Caco-2 (cell line): ENCODE data around the gene MYT1. TPM values are rescaled to one million over a fixed set of nuclear protein-coding genes. Genes with fewer than 3 reads are reported as not detected.

ENCODE experiments used
- BruUV-seq: library from RNA; stranded (reverse); fragments of 400-500 nt; replicated peaks from 2 replicates; lab custom pipeline; 2021; lab: Mats Ljungman, UMichigan
- CTCF ChIA-PET: fragments of 300-600 bp; sonication (Branson Sonifier 250); formaldehyde crosslinking; loops from one replicate; lab custom pipeline; 2022; ENCODE audit warnings: antibody characterized with exemption; lab: Charles Lee
- POLR2A ChIA-PET: fragments of 300-600 bp; sonication (Branson Sonifier 250); formaldehyde crosslinking; loops from one replicate; lab custom pipeline; 2022; ENCODE audit warnings: antibody characterized with exemption; lab: Charles Lee
- DNase-seq, 2 experiments: peaks; one replicate each; pipeline versions ENCODE4 v3.0.0 to v3.0.0-alpha.2; 2020 to 2022
- H3K27me3 ChIP-seq: replicated peaks from 2 replicates; pipeline ENCODE4 v1.6.0; 2011; ENCODE audit warnings: low read length; ENCODE audit not compliant: control insufficient read depth, insufficient read depth
- H3K36me3 ChIP-seq: 2 replicates; pipeline ENCODE4 v1.5.1; 2011; ENCODE audit warnings: low read length; ENCODE audit not compliant: control insufficient read depth, insufficient read depth
- H3K4me1 ChIP-seq: fragments of 250-450 bp; sonication (Bioruptor Pico); 2 replicates; pipeline ENCODE4 v1.5.1; 2020; ENCODE audit warnings: mild to moderate bottlenecking
- H3K4me3 ChIP-seq: 2 replicates; pipeline ENCODE4 v1.5.1; 2011; ENCODE audit warnings: low read depth, mild to moderate bottlenecking, control low read depth, low read length
- H3K9me3 ChIP-seq: fragments of 250-450 bp; sonication (Bioruptor Pico); 2 replicates; pipeline ENCODE4 v1.5.1; 2020; ENCODE audit warnings: mild to moderate bottlenecking, moderate library complexity
- H3K27ac Mint-ChIP-seq: one replicate; pipeline ENCODE4 v1.8.0; 2022; ENCODE audit warnings: mixed read lengths; ENCODE audit not compliant: unreplicated experiment
- H3K27me3 Mint-ChIP-seq: one replicate; pipeline ENCODE4 v1.8.0; 2022; ENCODE audit warnings: mixed read lengths; ENCODE audit not compliant: insufficient read depth, unreplicated experiment
- H3K36me3 Mint-ChIP-seq: one replicate; pipeline ENCODE4 v1.8.0; 2022; ENCODE audit warnings: mild to moderate bottlenecking, mixed read lengths; ENCODE audit not compliant: insufficient read depth, unreplicated experiment
- H3K4me1 Mint-ChIP-seq: one replicate; pipeline ENCODE4 v1.8.0; 2022; ENCODE audit warnings: low read depth, mixed read lengths; ENCODE audit not compliant: unreplicated experiment
- H3K4me3 Mint-ChIP-seq: one replicate; pipeline ENCODE4 v1.8.0; 2022; ENCODE audit warnings: mild to moderate bottlenecking, moderate library complexity, mixed read lengths; ENCODE audit not compliant: unreplicated experiment
- H3K9me3 Mint-ChIP-seq: one replicate; pipeline ENCODE4 v1.8.0; 2022; ENCODE audit warnings: mixed read lengths; ENCODE audit not compliant: unreplicated experiment
- CTCF ChIP-seq, 2 experiments: fragments of 200-600 bp in 1 of 2; IDR thresholded peaks; 1 replicate in 1 of 2; 2 replicates in 1 of 2; pipeline versions ENCODE4 v1.5.1 to v1.8.0; 2011 to 2022; ENCODE audit warnings: antibody characterized with exemption in 1 of 2, control low read depth in 1 of 2, inconsistent platforms in 1 of 2, low read depth in 1 of 2, low read length in 1 of 2, mild to moderate bottlenecking in 1 of 2, moderate library complexity in 1 of 2; ENCODE audit not compliant: insufficient read depth in 1 of 2, severe bottlenecking in 1 of 2, unreplicated experiment in 1 of 2
- intact Hi-C: fragments of 100-400 bp; cut with micrococcal nuclease; formaldehyde crosslinking; loops from one replicate; pipeline ENCODE4 v1.10.0; 2022; ENCODE audit not compliant: unreplicated experiment
- total RNA-seq: library from RNA; stranded (reverse); gene quantifications from 2 replicates; pipeline ENCODE4 v1.2.3, GENCODE V29; 2022

MYT1 gene
- total RNA-seq, 1 experiment from 2014 or later, result 0.25 TPM

- H3K4me3 Mint-ChIP-seq, result no peak overlapping the region
- no peaks in the 10 kb centered on the region for H3K36me3 Mint-ChIP-seq
- POLR2A ChIA-PET, result no interaction called here
Measured at GRCh38 chr20:64244870-64245603, 80.8 kb downstream of the MYT1 start.

GRCh38 chr20:64245746-64246595 is 81.7 kb downstream of the MYT1 start:
- Mint-ChIP-seq H3K36me3 (no peaks in the 10 kb centered on the region), H3K27me3 (peaks cover 16% of the 10 kb centered on the region), H3K27ac (no peak overlapping the region), H3K4me1 (peaks cover 11% of the 10 kb centered on the region), H3K9me3 (no peaks in the 10 kb centered on the region), H3K4me3 (no peak overlapping the region)
- Histone ChIP-seq H3K4me3 (no peak overlapping the region), H3K4me1 (peaks cover 11% of the 10 kb centered on the region), H3K9me3 (no peaks in the 10 kb centered on the region), H3K36me3 (no peaks in the 10 kb centered on the region), H3K27me3 (no peaks in the 10 kb centered on the region)
- DNase-seq, result peak in 1 of 2 experiments; percentile 25
- ChIA-PET CTCF (no interaction called here), POLR2A (no interaction called here)
- no peak for TF ChIP-seq CTCF (IDR thresholded peaks at IDR 0.05; ENCODE audit: insufficient read depth in 1 of 2, low read depth in 1 of 2, low read length in 1 of 2, severe bottlenecking in 1 of 2, unreplicated experiment in 1 of 2)
- intact Hi-C loops, result no loop called here
- no TSS peak for BruUV-seq

More at GRCh38 chr20:64244870-64245603, 80.8 kb downstream of the MYT1 start:
- H3K27me3 ChIP-seq, result no peaks in the 10 kb centered on the region
- Mint-ChIP-seq H3K27ac (no peak overlapping the region), H3K9me3 (no peaks in the 10 kb centered on the region), H3K4me1 (peaks cover 11% of the 10 kb centered on the region), H3K27me3 (peaks cover 14% of the 10 kb centered on the region)
- intact Hi-C loops, result no loop called here
- H3K4me3 ChIP-seq, result no peak overlapping the region
- no peaks in the 10 kb centered on the region for H3K36me3 ChIP-seq
- BruUV-seq, result no TSS peak
- H3K4me1 ChIP-seq, result peaks cover 11% of the 10 kb centered on the region
- peak in 1 of 2 experiments; percentile 40 for DNase-seq
- CTCF ChIA-PET, result no interaction called here
- TF ChIP-seq CTCF (IDR thresholded peaks at IDR 0.05; ENCODE audit: insufficient read depth in 1 of 2, low read depth in 1 of 2, low read length in 1 of 2, severe bottlenecking in 1 of 2, unreplicated experiment in 1 of 2), result no peak
- no peaks in the 10 kb centered on the region for H3K9me3 ChIP-seq

GRCh38 chr20:64246616-64247306 is 82.5 kb downstream of the MYT1 start:
- H3K27ac Mint-ChIP-seq, result no peak overlapping the region
- H3K27me3 Mint-ChIP-seq, result peaks cover 16% of the 10 kb centered on the region
- H3K9me3 Mint-ChIP-seq, result no peaks in the 10 kb centered on the region
- H3K4me1 Mint-ChIP-seq, result peaks cover 11% of the 10 kb centered on the region
- intact Hi-C loops, result no loop called here
- BruUV-seq, result no TSS peak
- no peaks in the 10 kb centered on the region for H3K36me3 Mint-ChIP-seq
- no peak overlapping the region for H3K4me3 Mint-ChIP-seq
- no peaks in the 10 kb centered on the region for H3K27me3 ChIP-seq
- peak in 1 of 2 experiments; percentile 40 for DNase-seq
- no peak overlapping the region for H3K4me3 ChIP-seq
- CTCF ChIA-PET, result no interaction called here
- H3K36me3 ChIP-seq, result no peaks in the 10 kb centered on the region
- POLR2A ChIA-PET, result no interaction called here
- no peaks in the 10 kb centered on the region for H3K9me3 ChIP-seq
- H3K4me1 ChIP-seq, result peaks cover 11% of the 10 kb centered on the region
- no peak for TF ChIP-seq CTCF (IDR thresholded peaks at IDR 0.05; ENCODE audit: insufficient read depth in 1 of 2, low read depth in 1 of 2, low read length in 1 of 2, severe bottlenecking in 1 of 2, unreplicated experiment in 1 of 2)
